Vagina (tissue), 2 donors: ENCODE results near the gene ARSG.

Source experiments
- CTCF ChIP-seq, 3 experiments: fragments of 450-650 bp in 2 of 3; fragments of 200-600 bp in 1 of 3; sonication (generic) in 1 of 3; IDR thresholded peaks; one replicate each; pipeline ENCODE4 v1.5.1; 2017 to 2019; ENCODE audit warnings: antibody characterized with exemption in 3 of 3, mild to moderate bottlenecking in 2 of 3, moderate library complexity in 2 of 3
- POLR2A ChIP-seq, 2 donors: fragments of 450-650 bp; IDR thresholded peaks; one replicate each; pipeline ENCODE4 v1.6.1; 2017; ENCODE audit warnings: antibody characterized with exemption in 2 of 2, mild to moderate bottlenecking in 2 of 2, moderate library complexity in 2 of 2
- POLR2AphosphoS5 ChIP-seq, 2 donors: sonication (generic); formaldehyde crosslinking; IDR thresholded peaks; one replicate each; pipeline ENCODE4 v1.9.0; 2017; ENCODE audit warnings: antibody characterized with exemption in 2 of 2, mild to moderate bottlenecking in 2 of 2, low read depth in 1 of 2; ENCODE audit not compliant: insufficient read depth in 1 of 2

GRCh38 chr17:68441070-68441770 is 149.9 kb downstream of the ARSG start:
- TF ChIP-seq CTCF (IDR thresholded peaks at IDR 0.05) (no peak), POLR2A (IDR thresholded peaks at IDR 0.05) (no peak), POLR2AphosphoS5 (IDR thresholded peaks at IDR 0.05; ENCODE audit: insufficient read depth in 1 of 2, low read depth in 1 of 2) (peak in 1 of 2 donors; percentile 15)
